T-cell (primary cell): ENCODE data around the gene ATAD5. TPM values are rescaled to one million over a fixed set of nuclear protein-coding genes. Genes with fewer than 3 reads are reported as not detected.
"Not testable (repeated sequence)": the region's sequence is repeated elsewhere in the genome, so short reads cannot be mapped to it uniquely, and the experiment has no call there.

Experiments
- ATAC-seq, 4 experiments: fragments of 200-7000 bp in 3 of 4; fragments of 150-1000 bp in 1 of 4; cut with Tn5 transposase; replicated peaks in 1 of 4; 1 replicate in 3 of 4; 2 replicates in 1 of 4; pipeline ENCODE4 v1.10.0; 2021; ENCODE audit warnings: moderate library complexity in 3 of 4, mild to moderate bottlenecking in 2 of 4, moderate number of reproducible peaks in 1 of 4
- CTCF ChIA-PET, 2 donors: fragments of 300-600 bp; sonication (Branson Sonifier 250); formaldehyde crosslinking; loops; one replicate each; lab custom pipeline; 2022; ENCODE audit warnings: antibody characterized with exemption in 2 of 2; lab: Charles Lee
- POLR2A ChIA-PET, 2 donors: fragments of 300-600 bp; sonication (Branson Sonifier 250); formaldehyde crosslinking; loops; one replicate each; lab custom pipeline; 2022; ENCODE audit warnings: antibody characterized with exemption in 2 of 2; lab: Charles Lee
- DNase-seq, 35 experiments: peaks; one replicate each; pipeline versions ENCODE4 v3.0.0 to v3.0.0-alpha.2; 2013 to 2023
- H3K27ac ChIP-seq: one replicate; pipeline ENCODE4 v1.5.1; 2013; ENCODE audit warnings: low read length
- H3K27me3 ChIP-seq, 2 experiments: replicated peaks in 1 of 2; 1 replicate in 1 of 2; 2 replicates in 1 of 2; pipeline versions ENCODE4 v1.6.1 to v1.7.0; 2013; ENCODE audit warnings: low read length in 1 of 2, mixed read lengths in 1 of 2; ENCODE audit not compliant: control insufficient read depth in 2 of 2, insufficient read depth in 2 of 2; ENCODE audit errors: extremely low read depth in 1 of 2
- H3K36me3 ChIP-seq, 2 donors: 1 replicate in 1 of 2; 2 replicates in 1 of 2; pipeline versions ENCODE4 v1.6.1 to v1.7.0; 2013; ENCODE audit warnings: low read length in 1 of 2; ENCODE audit not compliant: control insufficient read depth in 2 of 2, insufficient read depth in 1 of 2; ENCODE audit errors: extremely low read depth in 1 of 2
- H3K4me1 ChIP-seq, 2 experiments: 1 replicate in 1 of 2; 2 replicates in 1 of 2; pipeline versions ENCODE4 v1.6.1 to v1.7.0; 2013; ENCODE audit warnings: low read length in 2 of 2, mixed read lengths in 1 of 2; ENCODE audit not compliant: insufficient read depth in 2 of 2, control insufficient read depth in 1 of 2; ENCODE audit errors: extremely low read depth in 1 of 2
- H3K4me3 ChIP-seq, 2 donors: 1 replicate in 1 of 2; 2 replicates in 1 of 2; pipeline versions ENCODE4 v1.5.1 to v1.7.0; 2013; ENCODE audit warnings: mild to moderate bottlenecking in 2 of 2, low read length in 1 of 2, moderate library complexity in 1 of 2; ENCODE audit not compliant: control insufficient read depth in 1 of 2; ENCODE audit errors: extremely low read depth in 1 of 2
- H3K9me3 ChIP-seq: 2 replicates; pipeline ENCODE4 v1.7.0; 2013
- H3K27ac Mint-ChIP-seq, 2 donors: one replicate each; pipeline ENCODE4 v1.8.0; 2020 to 2021; ENCODE audit warnings: mild to moderate bottlenecking in 2 of 2, mixed read lengths in 2 of 2
- H3K27me3 Mint-ChIP-seq, 2 donors: one replicate each; pipeline ENCODE4 v1.8.0; 2021 to 2022; ENCODE audit warnings: mixed read lengths in 2 of 2
- H3K36me3 Mint-ChIP-seq: one replicate; pipeline ENCODE4 v1.8.0; 2021; ENCODE audit warnings: mixed read lengths
- H3K4me1 Mint-ChIP-seq, 3 donors: one replicate each; pipeline ENCODE4 v1.8.0; 2020 to 2022; ENCODE audit warnings: mixed read lengths in 3 of 3, mild to moderate bottlenecking in 1 of 3
- H3K4me3 Mint-ChIP-seq, 3 donors: one replicate each; pipeline ENCODE4 v1.8.0; 2020 to 2022; ENCODE audit warnings: mild to moderate bottlenecking in 3 of 3, mixed read lengths in 3 of 3, moderate library complexity in 3 of 3
- H3K9me3 Mint-ChIP-seq, 3 donors: one replicate each; pipeline ENCODE4 v1.8.0; 2020 to 2022; ENCODE audit warnings: mixed read lengths in 3 of 3
- WGBS: methylation state at CpG from one replicate; pipeline ENCODE4 v1.1.5; 2013; ENCODE audit warnings: missing lambda C conversion rate; ENCODE audit not compliant: insufficient coverage; 5-methylcytosine and 5-hydroxymethylcytosine counted together
- total RNA-seq, 35 experiments: library from RNA in 6 of 35; stranded (reverse) in 6 of 35; fragments of 120-200 nt in 1 of 35; gene quantifications; one replicate each; pipeline versions ENCODE4 v1.2.1 to v1.2.4 and lab custom pipeline; 2013 to 2026

The ATAD5 gene
- total RNA-seq, 5 donors from 2014 or later (not counting 1 experiment from before 2014, with no cell fraction given) = 3.9 to 5.3 (median 4.2) TPM

GRCh38 chr17:30908717-30909420, 77.1 kb downstream of the ATAD5 start:
- no peaks in the 10 kb centered on the region for H3K27me3 Mint-ChIP-seq
- Histone ChIP-seq H3K27ac (no peak overlapping the region), H3K36me3 (peaks cover 0 to 2% of the 10 kb centered on the region in 2 donors), H3K4me3 (no peak overlapping the region), H3K27me3 (no peaks in the 10 kb centered on the region), H3K4me1 (peaks cover 2 to 26% of the 10 kb centered on the region in 2 experiments), H3K9me3 (no peaks in the 10 kb centered on the region)
- H3K4me3 Mint-ChIP-seq = no peak overlapping the region
- H3K9me3 Mint-ChIP-seq = no peaks in the 10 kb centered on the region
- no peak overlapping the region for H3K27ac Mint-ChIP-seq
- H3K4me1 Mint-ChIP-seq = peaks cover 29 to 35% (median 34%) of the 10 kb centered on the region in 3 donors
- 100% methylated on average over 1 of the region's 3 CpGs for WGBS
- ChIA-PET POLR2A (interaction anchor here (0.5 to 0.7 kb wide), 3 partner anchors 11 to 910 kb away, joined by 3 to 4 read pairs (median 3); no protein-coding TSS in a partner anchor), CTCF (no interaction called here)
- no peaks in the 10 kb centered on the region for H3K36me3 Mint-ChIP-seq
- no peak for ATAC-seq
- no peak for DNase-seq

- H3K27me3 ChIP-seq, H3K4me3 Mint-ChIP-seq, POLR2A ChIA-PET, CTCF ChIA-PET, H3K9me3 ChIP-seq, H3K9me3 Mint-ChIP-seq, H3K27ac ChIP-seq, H3K27me3 Mint-ChIP-seq, H3K36me3 ChIP-seq, H3K4me3 ChIP-seq, DNase-seq, ATAC-seq, H3K27ac Mint-ChIP-seq, H3K36me3 Mint-ChIP-seq: not testable (repeated sequence)
- peaks cover 2 to 20% of the 10 kb centered on the region in 2 experiments for H3K4me1 ChIP-seq
- H3K4me1 Mint-ChIP-seq = peaks cover 23 to 31% (median 30%) of the 10 kb centered on the region in 3 donors
- 100% methylated on average over 1 of the region's 7 CpGs for WGBS
Measured at GRCh38 chr17:30910151-30910550, 78.4 kb downstream of the ATAD5 start.

GRCh38 chr17:30913955-30914354, 82.2 kb downstream of the ATAD5 start:
- H3K27me3 ChIP-seq = no peaks in the 10 kb centered on the region
- POLR2A ChIA-PET = no interaction called here
- Mint-ChIP-seq H3K4me3 (no peak overlapping the region), H3K27ac (no peak overlapping the region), H3K27me3 (peaks cover 0 to 1% of the 10 kb centered on the region in 2 donors), H3K4me1 (peaks cover 2 to 4% (median 2%) of the 10 kb centered on the region in 3 donors), H3K9me3 (no peaks in the 10 kb centered on the region), H3K36me3 (no peaks in the 10 kb centered on the region)
- H3K9me3 ChIP-seq = no peaks in the 10 kb centered on the region
- H3K4me3 ChIP-seq = no peak overlapping the region
- ATAC-seq (no peak), DNase-seq (no peak)
- H3K4me1 ChIP-seq = no peaks in the 10 kb centered on the region
- no peak overlapping the region for H3K27ac ChIP-seq
- CTCF ChIA-PET = no interaction called here
- no peaks in the 10 kb centered on the region for H3K36me3 ChIP-seq

- Mint-ChIP-seq H3K27me3 (peaks cover 10 to 13% of the 10 kb centered on the region in 2 donors), H3K36me3 (no peaks in the 10 kb centered on the region), H3K4me1 (peaks cover 0 to 2% (median 0%) of the 10 kb centered on the region in 3 donors), H3K27ac (no peak overlapping the region), H3K9me3 (no peaks in the 10 kb centered on the region), H3K4me3 (no peak overlapping the region)
- 100% methylated on average over 1 of the region's 5 CpGs for WGBS
- no peak for DNase-seq
- no peak overlapping the region for H3K27ac ChIP-seq
- no peaks in the 10 kb centered on the region for H3K4me1 ChIP-seq
- H3K4me3 ChIP-seq = no peak overlapping the region
- ChIA-PET CTCF (interaction anchor here in 1 of 2 donors (0.8 kb wide), 1 partner anchor 19 kb away, joined by 3 read pairs; no protein-coding TSS in a partner anchor), POLR2A (interaction anchor here in 1 of 2 donors (0.6 kb wide), 2 partner anchors 35 to 289 kb away, joined by 3 read pairs; no protein-coding TSS in a partner anchor)
- ATAC-seq = no peak
- no peaks in the 10 kb centered on the region for H3K9me3 ChIP-seq
- H3K36me3 ChIP-seq = no peaks in the 10 kb centered on the region
- H3K27me3 ChIP-seq = peaks cover 3 to 7% of the 10 kb centered on the region in 2 experiments
Measured at GRCh38 chr17:30915833-30916611, 84.3 kb downstream of the ATAD5 start.

- CTCF ChIA-PET = no interaction called here
Measured at GRCh38 chr17:30917050-30917449, 85.3 kb downstream of the ATAD5 start.

GRCh38 chr17:30920282-30920681, 88.5 kb downstream of the ATAD5 start:
- ATAC-seq = no peak
- Histone ChIP-seq H3K36me3 (no peaks in the 10 kb centered on the region), H3K27me3 (peaks cover 5 to 38% of the 10 kb centered on the region in 2 experiments), H3K4me1 (peaks cover 0 to 10% of the 10 kb centered on the region in 2 experiments), H3K4me3 (no peak overlapping the region), H3K27ac (no peak overlapping the region), H3K9me3 (no peaks in the 10 kb centered on the region)
- Mint-ChIP-seq H3K27me3 (peaks cover 28 to 42% of the 10 kb centered on the region in 2 donors), H3K9me3 (no peaks in the 10 kb centered on the region), H3K4me3 (no peak overlapping the region), H3K4me1 (peaks cover 6 to 14% (median 7%) of the 10 kb centered on the region in 3 donors), H3K36me3 (no peaks in the 10 kb centered on the region), H3K27ac (no peak overlapping the region)
- ChIA-PET POLR2A (no interaction called here), CTCF (no interaction called here)
- no peak for DNase-seq
- WGBS = 90% methylated on average over 2 of the region's 4 CpGs

More at GRCh38 chr17:30917050-30917449, 85.3 kb downstream of the ATAD5 start:
- no peak overlapping the region for H3K27ac ChIP-seq
- Mint-ChIP-seq H3K27ac (no peak overlapping the region), H3K4me3 (no peak overlapping the region), H3K4me1 (peaks cover 0 to 8% (median 3%) of the 10 kb centered on the region in 3 donors), H3K36me3 (no peaks in the 10 kb centered on the region), H3K27me3 (peaks cover 16 to 20% of the 10 kb centered on the region in 2 donors), H3K9me3 (no peaks in the 10 kb centered on the region)
- H3K4me3 ChIP-seq = no peak overlapping the region
- POLR2A ChIA-PET = interaction anchor here in 1 of 2 donors (0.6 kb wide), 1 partner anchor 192 kb away, joined by 3 read pairs; no protein-coding TSS in a partner anchor
- H3K9me3 ChIP-seq = no peaks in the 10 kb centered on the region
- peaks cover 5 to 12% of the 10 kb centered on the region in 2 experiments for H3K27me3 ChIP-seq
- DNase-seq (no peak), ATAC-seq (no peak)
- peaks cover 0 to under 1% of the 10 kb centered on the region in 2 experiments for H3K4me1 ChIP-seq
- H3K36me3 ChIP-seq = no peaks in the 10 kb centered on the region
